SK-N-SH treated with all-trans-retinoic acid at 6 μM for 48 hours (cell line): ENCODE measurements around the gene FHIT.

Experiments used
- ATAC-seq: fragments of 200-7000 bp; cut with Tn5 transposase; 3 replicates; pipeline ENCODE4 v1.9.1; 2020; ENCODE audit warnings: mild to moderate bottlenecking, moderate library complexity
- ARNTL ChIP-seq: fragments of 450-650 bp; formaldehyde crosslinking; IDR thresholded peaks from 2 replicates; pipeline ENCODE4 v1.5.0; 2020; ENCODE audit warnings: low read depth, mild to moderate bottlenecking, moderate library complexity, borderline replicate concordance
- BACH2 ChIP-seq: fragments of 250-450 bp; sonication (Bioruptor Pico); IDR thresholded peaks from 2 replicates; pipeline ENCODE4 v1.9.0; 2021; ENCODE audit warnings: mild to moderate bottlenecking, borderline replicate concordance
- CREB5 ChIP-seq: fragments of 250-450 bp; sonication (Bioruptor Pico); IDR thresholded peaks from 2 replicates; pipeline ENCODE4 v1.5.1; 2020; ENCODE audit warnings: low read depth, mild to moderate bottlenecking, moderate library complexity
- CSDC2 ChIP-seq: fragments of 250-450 bp; sonication (Bioruptor Pico); IDR thresholded peaks from 2 replicates; pipeline ENCODE4 v1.5.0; 2020; ENCODE audit warnings: mild to moderate bottlenecking, moderate library complexity
- CSRNP3 ChIP-seq: fragments of 250-450 bp; sonication (Bioruptor Pico); IDR thresholded peaks from 2 replicates; pipeline ENCODE4 v1.5.1; 2021; ENCODE audit warnings: mild to moderate bottlenecking, moderate library complexity
- ESRRG ChIP-seq: fragments of 250-450 bp; sonication (Bioruptor Pico); IDR thresholded peaks from 2 replicates; pipeline ENCODE4 v1.6.1; 2021; ENCODE audit warnings: mild to moderate bottlenecking
- GLIS3 ChIP-seq: fragments of 250-450 bp; sonication (Bioruptor Pico); IDR thresholded peaks from 2 replicates; pipeline ENCODE4 v1.5.0; 2020; ENCODE audit warnings: mild to moderate bottlenecking, moderate library complexity
- ISL1 ChIP-seq: fragments of 250-450 bp; sonication (Bioruptor Pico); IDR thresholded peaks from 2 replicates; pipeline ENCODE4 v2.1.2; 2022; ENCODE audit warnings: mild to moderate bottlenecking, moderate library complexity
- OSR1 ChIP-seq: fragments of 250-450 bp; sonication (Bioruptor Pico); IDR thresholded peaks from 2 replicates; pipeline ENCODE4 v1.8.0; 2022; ENCODE audit warnings: moderate library complexity, mild to moderate bottlenecking, inconsistent platforms
- PPARA ChIP-seq: fragments of 250-450 bp; sonication (Bioruptor Pico); IDR thresholded peaks from 2 replicates; pipeline ENCODE4 v1.5.0; 2020; ENCODE audit warnings: mild to moderate bottlenecking, borderline replicate concordance
- SNAI2 ChIP-seq: fragments of 250-450 bp; sonication (Bioruptor Pico); IDR thresholded peaks from 2 replicates; pipeline ENCODE4 v1.5.0; 2020; ENCODE audit warnings: mild to moderate bottlenecking, moderate library complexity
- TCF4 ChIP-seq: fragments of 250-450 bp; sonication (Bioruptor Pico); IDR thresholded peaks from 2 replicates; pipeline ENCODE4 v1.8.0; 2021; ENCODE audit warnings: mild to moderate bottlenecking, moderate library complexity, borderline replicate concordance
- TOX ChIP-seq: fragments of 250-450 bp; sonication (Bioruptor Pico); IDR thresholded peaks from 2 replicates; pipeline ENCODE4 v1.8.0; 2021; ENCODE audit warnings: mild to moderate bottlenecking, moderate library complexity, borderline replicate concordance
- TSHZ2 ChIP-seq: fragments of 250-450 bp; sonication (Bioruptor Pico); IDR thresholded peaks from 2 replicates; pipeline ENCODE4 v1.5.0; 2020; ENCODE audit warnings: mild to moderate bottlenecking, moderate library complexity
- ZC3H10 ChIP-seq: fragments of 250-450 bp; sonication (Bioruptor Pico); IDR thresholded peaks from 2 replicates; pipeline ENCODE4 v1.5.1; 2021; ENCODE audit warnings: mild to moderate bottlenecking, moderate library complexity
- ZFP3 ChIP-seq: fragments of 250-450 bp; sonication (Bioruptor Pico); IDR thresholded peaks from 2 replicates; pipeline ENCODE4 v1.5.0; 2020; ENCODE audit warnings: mild to moderate bottlenecking, moderate library complexity
- ZFP30 ChIP-seq: fragments of 450-650 bp; formaldehyde crosslinking; IDR thresholded peaks from 2 replicates; pipeline ENCODE4 v1.5.0; 2022; ENCODE audit warnings: mild to moderate bottlenecking, moderate library complexity
- ZNF565 ChIP-seq: fragments of 450-650 bp; formaldehyde crosslinking; conservative IDR thresholded peaks from 2 replicates; pipeline ENCODE4 v1.5.0; 2020; ENCODE audit warnings: low read depth, mild to moderate bottlenecking, moderate library complexity
- ZNF70 ChIP-seq: fragments of 450-650 bp; formaldehyde crosslinking; IDR thresholded peaks from 2 replicates; pipeline ENCODE4 v1.5.0; 2020; ENCODE audit warnings: mild to moderate bottlenecking, moderate library complexity
- ZNF8 ChIP-seq: fragments of 450-650 bp; formaldehyde crosslinking; IDR thresholded peaks from 2 replicates; pipeline ENCODE4 v1.5.0; 2020; ENCODE audit warnings: mild to moderate bottlenecking, moderate library complexity
- TF ChIP-seq, protein P1 (sequence below): fragments of 250-450 bp; sonication (Bioruptor Pico); IDR thresholded peaks from 2 replicates; pipeline ENCODE4 v1.8.0; 2020; ENCODE audit warnings: mild to moderate bottlenecking, moderate library complexity, borderline replicate concordance

FHIT gene

DNA sequence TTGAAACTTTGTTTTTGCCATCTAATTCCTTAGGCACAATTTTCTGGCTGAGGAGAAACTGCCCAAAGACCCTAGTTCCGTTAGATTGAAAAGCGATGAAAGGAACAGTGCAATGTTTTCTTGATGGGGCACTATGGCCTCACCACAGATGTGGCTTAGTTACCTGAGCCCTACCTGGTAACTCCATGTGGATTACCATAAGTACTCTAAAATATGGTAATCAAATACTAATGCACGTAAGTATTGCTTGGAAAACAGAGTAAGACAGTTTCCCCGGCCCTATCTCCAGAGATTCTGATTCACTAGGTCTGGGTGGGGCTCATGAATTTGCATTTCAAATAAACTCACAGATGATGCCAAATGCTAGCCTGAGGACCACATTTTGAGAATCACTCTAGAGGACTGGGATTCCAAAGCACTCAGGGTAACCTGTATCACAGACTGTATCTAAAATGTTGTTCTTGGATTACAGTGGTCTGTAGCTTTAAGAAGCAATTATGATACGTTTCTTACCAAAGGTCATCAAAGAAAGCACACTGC is 806.3 kb downstream of the FHIT start (continued):
- no peak for TF ChIP-seq ESRRG (CRISPR knock-in tag)
- TF ChIP-seq SNAI2 (CRISPR knock-in tag): no peak

- TF ChIP-seq ZNF565 (CRISPR knock-in tag): no peak
- no peak for TF ChIP-seq ZNF70 (CRISPR knock-in tag)
- TF ChIP-seq ZFP3 (CRISPR knock-in tag): no peak
- TF ChIP-seq ESRRG (CRISPR knock-in tag): no peak
- no peak for TF ChIP-seq TOX (CRISPR knock-in tag)
- TF ChIP-seq, protein P1, sequence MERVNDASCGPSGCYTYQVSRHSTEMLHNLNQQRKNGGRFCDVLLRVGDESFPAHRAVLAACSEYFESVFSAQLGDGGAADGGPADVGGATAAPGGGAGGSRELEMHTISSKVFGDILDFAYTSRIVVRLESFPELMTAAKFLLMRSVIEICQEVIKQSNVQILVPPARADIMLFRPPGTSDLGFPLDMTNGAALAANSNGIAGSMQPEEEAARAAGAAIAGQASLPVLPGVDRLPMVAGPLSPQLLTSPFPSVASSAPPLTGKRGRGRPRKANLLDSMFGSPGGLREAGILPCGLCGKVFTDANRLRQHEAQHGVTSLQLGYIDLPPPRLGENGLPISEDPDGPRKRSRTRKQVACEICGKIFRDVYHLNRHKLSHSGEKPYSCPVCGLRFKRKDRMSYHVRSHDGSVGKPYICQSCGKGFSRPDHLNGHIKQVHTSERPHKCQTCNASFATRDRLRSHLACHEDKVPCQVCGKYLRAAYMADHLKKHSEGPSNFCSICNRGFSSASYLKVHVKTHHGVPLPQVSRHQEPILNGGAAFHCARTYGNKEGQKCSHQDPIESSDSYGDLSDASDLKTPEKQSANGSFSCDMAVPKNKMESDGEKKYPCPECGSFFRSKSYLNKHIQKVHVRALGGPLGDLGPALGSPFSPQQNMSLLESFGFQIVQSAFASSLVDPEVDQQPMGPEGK (CRISPR knock-in tag): no peak
- ATAC-seq: no peak
Measured at GRCh38 chr3:60440869-60441268, 810.4 kb downstream of the FHIT start.

GRCh38 chr3:60435941-60436650 is 815.2 kb downstream of the FHIT start:
- no peak for ATAC-seq
- TF ChIP-seq TCF4 (CRISPR knock-in tag): no peak
- no peak for TF ChIP-seq CSRNP3 (CRISPR knock-in tag)
- no peak for TF ChIP-seq CSDC2 (CRISPR knock-in tag)
- TF ChIP-seq SNAI2 (CRISPR knock-in tag): no peak
- TF ChIP-seq ISL1: no peak
- no peak for TF ChIP-seq GLIS3 (CRISPR knock-in tag)
- no peak for TF ChIP-seq ARNTL (CRISPR knock-in tag)
- TF ChIP-seq ZNF565 (CRISPR knock-in tag): no peak
- TF ChIP-seq ESRRG (CRISPR knock-in tag): no peak
- TF ChIP-seq PPARA (CRISPR knock-in tag): no peak
- TF ChIP-seq OSR1 (CRISPR knock-in tag): no peak
- TF ChIP-seq CREB5 (CRISPR knock-in tag): no peak
- no peak for TF ChIP-seq ZFP30 (CRISPR knock-in tag)

DNA sequence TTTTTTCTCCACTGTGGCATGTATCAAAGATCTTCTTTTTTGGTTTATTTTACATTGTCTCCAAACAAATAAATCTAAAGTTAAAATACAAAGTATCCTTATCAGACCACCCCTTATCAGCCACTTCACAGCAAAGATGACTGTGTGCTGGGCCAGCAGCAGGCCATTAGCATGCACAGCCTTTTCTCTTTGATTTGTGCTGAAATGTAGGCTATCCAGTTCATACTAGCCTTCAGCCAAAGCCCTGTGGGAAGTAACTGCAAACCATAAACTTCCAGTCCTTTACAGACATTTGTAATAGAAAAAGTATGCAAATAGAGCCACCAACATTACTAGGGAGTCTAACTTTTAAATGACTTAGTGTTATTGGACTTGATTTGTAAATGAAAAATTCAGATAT is 816.3 kb downstream of the FHIT start:
- TF ChIP-seq BACH2 (CRISPR knock-in tag): no peak
- no peak for TF ChIP-seq ZNF70 (CRISPR knock-in tag)
- TF ChIP-seq ZC3H10: no peak
- TF ChIP-seq ZNF8 (CRISPR knock-in tag): no peak
- no peak for TF ChIP-seq GLIS3 (CRISPR knock-in tag)
- no peak for TF ChIP-seq TSHZ2 (CRISPR knock-in tag)
- TF ChIP-seq ESRRG (CRISPR knock-in tag): no peak
- TF ChIP-seq ZFP30 (CRISPR knock-in tag): no peak
- TF ChIP-seq, protein P1 (CRISPR knock-in tag): no peak
- no peak for TF ChIP-seq ZFP3 (CRISPR knock-in tag)
- no peak for TF ChIP-seq TOX (CRISPR knock-in tag)
- no peak for TF ChIP-seq ZNF565 (CRISPR knock-in tag)
- no peak for TF ChIP-seq CREB5 (CRISPR knock-in tag)
- ATAC-seq: no peak
